HG02798 (cell line): ENCODE results near the gene SSU72.

Experiments
- ATAC-seq: cut with Tn5 transposase; IDR thresholded peaks from one replicate; pipeline ENCODE4 v1.9.1; 2021; ENCODE audit warnings: mild to moderate bottlenecking; ENCODE audit not compliant: unreplicated experiment, poor library complexity

Gene SSU72

DNA sequence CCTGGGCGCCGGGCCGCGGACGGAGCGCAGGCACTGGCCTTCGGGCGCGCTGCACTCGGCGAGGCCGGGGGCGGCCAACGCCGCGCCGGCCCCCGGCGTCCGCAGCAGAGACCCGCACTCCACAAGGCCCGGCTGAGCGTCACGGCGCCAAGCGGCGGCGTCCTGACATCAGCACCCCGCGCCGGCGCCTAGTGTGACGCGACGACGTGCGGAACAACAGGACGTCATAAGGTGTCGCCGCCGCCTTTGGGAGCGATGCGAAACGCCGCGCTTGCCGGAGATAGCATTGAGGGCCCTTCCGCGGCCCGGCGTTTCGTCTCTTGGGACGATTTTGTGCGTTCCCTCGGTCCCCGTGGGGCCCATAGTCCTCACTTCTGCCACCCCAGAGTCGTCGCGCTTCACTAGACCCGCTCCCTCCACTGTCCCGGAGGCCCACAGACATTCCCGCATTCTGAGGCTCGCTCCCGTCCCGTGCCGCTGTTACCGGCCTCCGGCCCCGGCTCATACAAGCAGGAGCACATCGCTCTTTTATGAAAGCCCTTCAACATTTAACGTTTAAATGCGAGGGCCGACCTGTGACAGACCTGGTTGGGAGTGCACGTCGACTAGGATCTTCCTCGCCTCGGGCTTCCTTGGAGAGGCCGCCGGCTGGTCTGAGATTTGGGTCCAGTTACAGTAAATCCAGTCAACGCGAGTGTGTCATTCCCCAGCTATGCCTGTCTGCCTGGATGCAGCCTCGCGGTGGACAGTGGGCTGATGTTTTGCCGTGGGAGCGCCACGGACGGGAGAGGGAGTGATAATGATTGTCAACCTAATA, at the start of gene SSU72:
Gene SSU72 (minus strand): TSS at position 143 of the 817 bp plus-strand sequence. CDS start 306 bp downstream, outside the sequence.
- ATAC-seq: peak; percentile 91

GRCh38 chr1:1623631-1624442, 49.2 kb upstream of the SSU72 start:
- ATAC-seq: no peak

- no peak for ATAC-seq
Measured at GRCh38 chr1:1623181-1623630, 48.5 kb upstream of the SSU72 start.

DNA sequence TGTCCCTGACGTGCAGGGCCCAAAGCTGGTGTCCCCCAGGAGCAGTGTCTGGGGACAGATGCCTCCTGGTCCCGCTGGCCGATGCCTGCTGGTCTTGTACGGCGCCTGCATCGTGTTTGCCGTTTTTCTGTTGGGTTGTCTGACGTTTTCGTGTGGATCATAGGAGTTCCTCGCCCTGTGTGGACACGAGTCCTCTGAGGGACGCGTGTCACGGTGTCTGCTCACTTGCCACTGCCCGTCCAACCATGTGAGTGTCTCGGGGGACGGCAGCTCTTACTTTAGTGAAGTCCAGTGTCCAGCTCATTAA, 48.1 kb upstream of the SSU72 start:
- ATAC-seq: no peak

DNA sequence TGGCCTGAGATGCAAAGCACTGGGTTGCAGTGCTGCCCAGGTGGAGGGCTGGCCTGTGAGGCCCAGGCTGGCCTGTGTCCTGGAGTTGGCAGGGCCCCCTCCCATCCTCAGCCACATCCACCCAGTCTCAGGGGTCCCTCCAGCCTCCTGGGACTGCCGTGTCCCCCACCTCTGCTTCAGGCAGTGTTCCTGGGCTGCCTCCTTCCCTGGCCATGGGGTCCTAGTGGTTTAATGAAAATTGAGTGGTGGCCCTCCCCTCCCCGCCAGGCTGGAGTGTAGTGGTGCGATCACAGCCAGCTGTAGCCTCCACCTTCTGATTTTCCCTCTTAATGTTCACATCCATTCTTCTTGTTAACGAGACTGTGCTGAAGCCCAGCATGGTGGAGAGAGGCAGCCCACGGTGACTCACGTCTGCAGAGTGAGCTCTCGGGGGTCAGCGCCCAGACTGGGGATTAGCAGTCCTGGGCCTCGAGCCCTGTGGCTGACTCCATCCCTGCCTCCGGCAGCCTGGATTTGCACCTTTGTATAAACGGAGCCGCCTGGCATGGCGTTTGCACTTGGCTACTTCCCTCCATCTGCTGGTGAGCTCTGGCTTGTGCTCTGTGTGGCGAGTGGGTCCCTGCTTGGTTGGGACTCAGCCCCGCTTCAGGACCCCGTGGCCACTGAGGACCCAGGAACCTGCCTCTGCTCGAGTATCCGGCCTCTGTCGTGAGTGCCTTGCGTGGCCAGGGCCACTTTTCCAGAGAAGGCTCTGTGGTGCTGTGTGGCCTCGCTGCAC, 47.5 kb upstream of the SSU72 start:
- no peak for ATAC-seq

GRCh38 chr1:1621173-1622009, 46.7 kb upstream of the SSU72 start:
- ATAC-seq: no peak

DNA sequence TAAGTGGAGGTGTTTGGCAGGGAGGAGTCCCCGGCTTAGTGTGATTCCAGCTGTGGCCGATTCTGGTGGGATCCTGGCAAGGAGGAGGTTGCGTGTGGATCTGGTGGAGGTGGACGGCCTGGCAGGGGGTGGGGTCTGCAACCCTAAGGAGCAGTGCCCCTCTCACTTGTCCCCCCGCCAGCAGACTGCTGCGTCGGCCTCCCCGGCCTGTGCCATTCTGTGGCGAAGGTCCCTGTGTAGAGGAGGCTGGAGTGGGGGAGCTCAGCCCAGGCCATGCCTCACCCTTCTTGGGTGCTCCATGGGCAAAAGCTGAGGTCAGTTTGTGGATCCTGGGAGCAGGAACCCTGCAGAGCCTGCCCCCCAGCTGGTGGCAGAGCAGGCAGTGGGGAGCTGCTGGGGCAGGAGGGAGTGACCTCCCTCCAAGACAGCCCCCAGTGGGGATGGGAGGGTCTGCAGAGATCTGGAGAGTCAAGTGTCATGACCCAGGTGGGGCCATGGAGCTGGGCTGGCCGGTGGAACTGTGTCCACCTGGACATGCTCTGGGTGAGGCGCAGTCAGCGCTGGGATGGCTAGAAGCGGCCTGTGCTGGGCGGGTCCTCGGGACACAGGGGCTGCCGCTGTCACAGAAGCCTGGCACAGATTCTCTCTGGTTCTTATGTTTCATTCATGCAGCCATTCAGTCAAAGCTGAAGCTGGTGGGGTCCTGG, 45.9 kb upstream of the SSU72 start:
- no peak for ATAC-seq

- no peak for ATAC-seq
Measured at GRCh38 chr1:1619917-1620361, 45.3 kb upstream of the SSU72 start.

GRCh38 chr1:1618396-1619068, 43.9 kb upstream of the SSU72 start:
- ATAC-seq: no peak

DNA sequence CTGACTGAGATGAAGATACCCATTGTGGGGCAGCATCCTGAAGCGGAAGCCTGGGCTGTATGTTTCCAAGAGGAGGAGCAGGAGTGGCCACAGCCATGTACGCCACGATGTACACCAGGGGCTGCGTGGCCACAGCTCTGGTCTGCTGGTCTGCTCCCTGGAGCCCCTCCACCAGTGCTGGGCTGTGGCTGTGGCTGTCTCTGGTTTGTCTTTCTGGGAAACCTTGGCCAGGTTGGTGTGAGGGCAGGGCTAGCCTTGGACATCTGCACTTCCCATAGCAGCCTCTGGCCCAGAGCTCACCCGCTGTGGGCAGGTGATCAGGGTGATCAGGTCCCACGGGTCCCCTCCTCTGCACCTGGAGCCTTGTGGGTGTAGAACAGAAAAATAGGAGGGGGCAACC, 43.3 kb upstream of the SSU72 start:
- no peak for ATAC-seq

DNA sequence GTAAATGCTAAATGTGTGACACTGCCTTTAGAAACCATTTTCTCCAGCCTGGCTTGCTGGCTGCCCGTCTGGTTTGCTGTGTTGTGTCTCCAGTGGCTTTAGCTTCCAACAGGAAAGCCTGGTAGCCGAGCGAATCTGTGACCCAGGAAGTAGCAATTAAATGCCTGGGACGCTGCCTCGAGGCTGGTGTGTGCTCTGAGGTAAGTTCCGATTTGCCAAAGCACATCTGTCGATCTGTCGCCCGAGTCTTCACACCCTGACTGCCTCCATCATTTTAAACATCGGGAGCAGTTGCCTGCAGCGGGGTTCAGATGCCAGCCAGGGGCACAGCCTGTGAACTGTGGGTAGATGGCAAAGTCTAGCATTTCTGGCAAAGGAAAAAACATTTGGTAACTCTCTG, 42.9 kb upstream of the SSU72 start:
- ATAC-seq: no peak

DNA sequence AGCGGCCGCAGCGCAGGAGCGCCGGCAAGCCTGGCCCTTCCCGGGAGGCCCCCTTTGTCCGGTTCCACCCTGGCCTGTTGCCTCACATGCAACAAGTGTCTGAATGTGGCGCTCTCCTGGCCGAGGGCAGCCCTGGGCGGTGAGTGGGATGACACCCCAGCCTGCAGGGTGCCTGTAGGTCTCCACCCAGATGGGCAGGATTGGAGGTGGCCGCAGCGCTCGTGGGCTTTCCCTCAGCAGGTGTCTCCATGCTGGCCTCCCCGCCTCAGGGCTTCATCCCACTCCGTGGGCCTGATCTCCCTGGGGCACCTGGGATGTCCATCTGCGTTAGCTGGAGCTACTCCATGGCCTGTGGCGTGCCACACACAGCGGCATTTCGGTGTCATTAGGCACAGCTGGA, 42.2 kb upstream of the SSU72 start:
- ATAC-seq: no peak

DNA sequence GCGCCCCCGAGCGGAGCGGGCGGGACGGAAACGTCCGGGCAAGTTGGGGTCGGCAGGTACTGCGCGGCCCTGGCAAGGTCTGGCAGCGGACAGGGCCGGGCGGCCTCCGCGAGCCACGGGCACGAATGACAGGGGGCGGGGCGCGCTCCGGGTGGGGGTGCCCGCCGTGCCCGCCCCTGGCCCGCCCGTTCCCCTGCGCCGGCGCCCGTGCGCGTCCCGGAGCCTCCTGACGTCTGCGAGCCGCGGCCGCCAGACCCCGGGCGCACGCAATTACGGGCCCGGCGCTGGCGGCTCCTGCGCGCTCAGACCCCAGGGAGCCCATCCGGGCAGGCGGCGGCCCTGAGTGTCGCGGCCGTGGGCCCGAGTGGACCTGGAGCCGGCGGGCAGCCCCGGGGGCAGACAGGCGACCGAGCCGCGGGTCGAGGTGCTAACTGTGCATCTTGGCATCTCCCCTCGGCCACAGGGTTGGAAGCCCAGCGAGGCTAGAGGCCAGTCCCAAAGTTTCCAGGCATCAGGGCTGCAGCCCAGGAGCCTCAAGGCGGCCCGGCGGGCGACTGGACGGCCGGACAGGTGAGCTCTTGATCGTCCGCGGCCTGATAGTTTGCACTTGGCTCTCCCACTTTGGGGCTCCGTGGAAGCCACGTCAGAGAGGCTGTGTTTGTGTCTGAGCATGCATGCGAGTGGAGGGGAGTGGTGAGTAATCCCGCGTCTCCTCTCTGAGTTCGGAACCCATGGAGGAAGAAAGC, 41.6 kb upstream of the SSU72 start:
- ATAC-seq: peak; percentile 15

- ATAC-seq: peak; percentile 90
Measured at GRCh38 chr1:1615256-1616044, 40.8 kb upstream of the SSU72 start, which contains the start of gene MIB2. Gene MIB2 (plus strand): TSS chr1:1615500. CDS start chr1:1623453, 7,953 bp downstream.

GRCh38 chr1:1614954-1615255, 40.2 kb upstream of the SSU72 start:
- ATAC-seq: no peak

DNA sequence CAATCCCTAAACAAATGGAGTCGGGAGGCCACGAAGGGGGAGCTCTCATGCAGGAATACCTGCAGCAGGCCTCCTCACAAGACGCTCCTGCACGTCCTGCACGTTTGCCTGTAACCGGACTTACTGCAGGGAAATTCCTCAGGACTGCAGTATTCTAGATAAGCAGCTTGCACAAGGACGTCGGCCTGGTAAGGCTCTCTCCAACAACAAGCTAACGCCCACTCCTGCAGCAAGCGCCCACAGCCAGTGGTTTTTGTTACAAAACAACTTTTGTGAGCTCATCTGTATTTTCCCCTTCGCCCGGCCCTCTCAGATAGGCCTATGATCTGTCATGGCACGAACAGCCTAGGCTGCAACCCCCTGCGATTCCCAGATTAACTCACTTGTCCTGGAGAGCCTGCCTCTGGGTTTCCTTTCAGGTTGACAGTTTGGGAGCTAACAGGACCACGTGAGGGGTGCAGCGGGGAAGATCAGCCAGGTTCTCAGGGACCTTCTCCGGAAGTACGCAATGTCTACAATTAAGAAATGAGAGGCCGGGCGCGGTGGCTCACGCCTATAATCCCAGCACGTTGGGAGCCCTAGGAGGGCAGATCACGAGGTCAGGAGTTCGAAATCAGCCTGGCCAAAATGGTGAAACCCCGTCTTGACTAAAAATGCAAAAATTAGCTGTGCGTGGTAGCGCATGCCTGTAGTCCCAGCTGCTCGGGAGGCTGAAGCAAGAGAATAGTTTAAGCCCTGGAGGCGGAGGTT, 39.7 kb upstream of the SSU72 start:
- no peak for ATAC-seq
